ENCODE results near the gene SSPN. TPM values are rescaled to one million over a fixed set of nuclear protein-coding genes. Genes with fewer than 3 reads are reported as not detected.

Gene SSPN
- total RNA-seq, 3 donors from 2014 or later: 17.7 to 22.1 (median 19.7) TPM

GRCh38 chr12:26280869-26281268 lies 85.5 kb downstream of the SSPN start:
- Histone ChIP-seq H3K27me3 (no peaks in the 10 kb centered on the region), H3K4me3 (no peak overlapping the region), H3K4me1 (peaks cover 8 to 12% of the 10 kb centered on the region in 2 donors), H3K27ac (peak overlapping the region; percentile 41 to 78), H3K9me3 (no peaks in the 10 kb centered on the region), H3K36me3 (no peaks in the 10 kb centered on the region)
- TF ChIP-seq POLR2AphosphoS5 (IDR thresholded peaks at IDR 0.05) (no peak), CTCF (IDR thresholded peaks at IDR 0.05) (no peak), POLR2A (IDR thresholded peaks at IDR 0.05) (no peak)
- intact Hi-C loops (cut with DNase I; ENCODE audit: low total_unique reads): loop anchor here (10.0 kb wide), 1 partner anchor 156 kb away; the partner anchor contains the start of gene BHLHE41
- no peak for DNase-seq (ENCODE audit: low spot score in 2 of 2)

GRCh38 chr12:26281320-26281719 lies 85.9 kb downstream of the SSPN start:
- intact Hi-C loops (cut with DNase I; ENCODE audit: low total_unique reads): loop anchor here (10.0 kb wide), 1 partner anchor 157 kb away; the partner anchor contains the start of gene BHLHE41
- DNase-seq (ENCODE audit: low spot score in 2 of 2): peak in 1 of 2 donors; percentile 51
- Histone ChIP-seq H3K27ac (peak overlapping the region; percentile 41 to 78), H3K36me3 (no peaks in the 10 kb centered on the region), H3K27me3 (no peaks in the 10 kb centered on the region), H3K4me3 (no peak overlapping the region), H3K9me3 (no peaks in the 10 kb centered on the region), H3K4me1 (peaks cover 8 to 12% of the 10 kb centered on the region in 2 donors)
- TF ChIP-seq CTCF (IDR thresholded peaks at IDR 0.05): no peak
- TF ChIP-seq POLR2AphosphoS5 (IDR thresholded peaks at IDR 0.05): no peak
- no peak for TF ChIP-seq POLR2A (IDR thresholded peaks at IDR 0.05)

- intact Hi-C loops (cut with DNase I; ENCODE audit: low total_unique reads): loop anchor here (10.0 kb wide), 1 partner anchor 158 kb away; the partner anchor contains the start of gene BHLHE41
- H3K4me3 ChIP-seq: no peak overlapping the region
- no peaks in the 10 kb centered on the region for H3K27me3 ChIP-seq
- no peak for TF ChIP-seq CTCF (IDR thresholded peaks at IDR 0.05)
- no peak for TF ChIP-seq POLR2AphosphoS5 (IDR thresholded peaks at IDR 0.05)
- TF ChIP-seq POLR2A (IDR thresholded peaks at IDR 0.05): no peak
- no peaks in the 10 kb centered on the region for H3K9me3 ChIP-seq
- no peak for DNase-seq (ENCODE audit: low spot score in 2 of 2)
- H3K4me1 ChIP-seq: peaks cover 12 to 14% of the 10 kb centered on the region in 2 donors
- no peaks in the 10 kb centered on the region for H3K36me3 ChIP-seq
- H3K27ac ChIP-seq: peak overlapping the region; percentile 20 to 40
These were observed 87.1 kb downstream of the SSPN start for GRCh38 chr12:26282339-26282940.

- TF ChIP-seq POLR2AphosphoS5 (IDR thresholded peaks at IDR 0.05) (no peak), POLR2A (IDR thresholded peaks at IDR 0.05) (no peak), CTCF (IDR thresholded peaks at IDR 0.05) (no peak)
- no peaks in the 10 kb centered on the region for H3K36me3 ChIP-seq
- H3K27ac ChIP-seq: peak overlapping the region; percentile 20 to 40
- H3K9me3 ChIP-seq: no peaks in the 10 kb centered on the region
- intact Hi-C loops (cut with DNase I; ENCODE audit: low total_unique reads): loop anchor here (10.0 kb wide), 1 partner anchor 158 kb away; the partner anchor contains the start of gene BHLHE41
- H3K27me3 ChIP-seq: no peaks in the 10 kb centered on the region
- H3K4me1 ChIP-seq: peaks cover 12 to 14% of the 10 kb centered on the region in 2 donors
- no peak for DNase-seq (ENCODE audit: low spot score in 2 of 2)
- no peak overlapping the region for H3K4me3 ChIP-seq
These were observed 87.7 kb downstream of the SSPN start for GRCh38 chr12:26283046-26283445.

- no peak for DNase-seq (ENCODE audit: low spot score in 2 of 2)
- Histone ChIP-seq H3K4me3 (no peak overlapping the region), H3K4me1 (peaks cover 12 to 13% of the 10 kb centered on the region in 2 donors), H3K9me3 (no peaks in the 10 kb centered on the region), H3K27me3 (no peaks in the 10 kb centered on the region), H3K27ac (peak overlapping the region; percentile 40 to 50), H3K36me3 (no peaks in the 10 kb centered on the region)
- intact Hi-C loops (cut with DNase I; ENCODE audit: low total_unique reads): loop anchor here (10.0 kb wide), 1 partner anchor 159 kb away; the partner anchor contains the start of gene BHLHE41
- TF ChIP-seq POLR2AphosphoS5 (IDR thresholded peaks at IDR 0.05) (no peak), POLR2A (IDR thresholded peaks at IDR 0.05) (no peak), CTCF (IDR thresholded peaks at IDR 0.05) (no peak)
These were observed 88.2 kb downstream of the SSPN start for GRCh38 chr12:26283617-26284016.
